HepG2 (cell line): ENCODE measurements around the gene ABHD17C. TPM values are rescaled to one million over a fixed set of nuclear protein-coding genes. Genes with fewer than 3 reads are reported as not detected.

ENCODE experiments used
- CHD4 ChIP-seq: fragments of 200-600 bp; sonication (generic); IDR thresholded peaks from 2 replicates; pipeline ENCODE4 v1.7.0; 2017; ENCODE audit warnings: mild to moderate bottlenecking, low read length, borderline replicate concordance
- CREM ChIP-seq, 2 experiments: sonication (generic) in 1 of 2; formaldehyde crosslinking in 1 of 2; IDR thresholded peaks; 2 replicates each; pipeline versions ENCODE4 v1.4.0 to v1.6.1; 2016 to 2020; ENCODE audit warnings: antibody characterized with exemption in 1 of 2, mild to moderate bottlenecking in 1 of 2, missing genetic modification reagents in 1 of 2
- ELF3 ChIP-seq: IDR thresholded peaks from 2 replicates; pipeline ENCODE4 v1.6.1; 2016; ENCODE audit warnings: missing genetic modification reagents, missing compliant biosample characterization
- FOXP1 ChIP-seq, 2 experiments: fragments of 450-650 bp in 1 of 2; IDR thresholded peaks; 2 replicates each; pipeline ENCODE4 v1.6.1; 2017 to 2018; ENCODE audit warnings: antibody characterized with exemption in 1 of 2
- FOXP4 ChIP-seq: sonication (generic); formaldehyde crosslinking; IDR thresholded peaks from 2 replicates; pipeline ENCODE4 v1.4.0; 2020; ENCODE audit warnings: missing genetic modification reagents
- ISX ChIP-seq: sonication (generic); formaldehyde crosslinking; conservative IDR thresholded peaks from 2 replicates; pipeline ENCODE4 v1.5.0; 2020; ENCODE audit warnings: missing genetic modification reagents
- NR2F2 ChIP-seq: IDR thresholded peaks from 2 replicates; pipeline ENCODE4 v1.6.1; 2012; ENCODE audit warnings: low read depth, inconsistent platforms, borderline replicate concordance
- PPARG ChIP-seq: conservative IDR thresholded peaks from 2 replicates; pipeline ENCODE4 v1.6.1; 2016; ENCODE audit warnings: missing biosample characterization, missing genetic modification reagents
- SATB2 ChIP-seq: sonication (generic); formaldehyde crosslinking; IDR thresholded peaks from 2 replicates; pipeline ENCODE4 v1.5.0; 2020; ENCODE audit warnings: missing genetic modification reagents
- WIZ ChIP-seq: sonication (generic); formaldehyde crosslinking; IDR thresholded peaks from 2 replicates; pipeline ENCODE4 v1.5.1; 2020; ENCODE audit warnings: mild to moderate bottlenecking, missing genetic modification reagents
- ZBTB26 ChIP-seq: IDR thresholded peaks from 2 replicates; pipeline ENCODE4 v1.6.1; 2016; ENCODE audit warnings: missing compliant biosample characterization, missing genetic modification reagents, borderline replicate concordance
- ZFP1 ChIP-seq: IDR thresholded peaks from 2 replicates; pipeline ENCODE4 v1.6.1; 2016
- polyA plus RNA-seq, 8 experiments: library from polyadenylated mRNA; depleted of rRNA in 3 of 8; stranded (reverse) in 7 of 8; unstranded in 1 of 8; fragments of >200 nt; fragmentation: Illumina TruSeq in 4 of 8; extraction: Trizol in 4 of 8; gene quantifications; 2 replicates each; pipeline versions ENCODE4 v1.2.1 to v1.2.3, GENCODE V29; 2011 to 2016; ENCODE audit warnings: low read depth in 4 of 8, missing spikeins in 1 of 8, mixed read lengths in 1 of 8; ENCODE audit not compliant: insufficient read depth in 1 of 8
- total RNA-seq, 5 experiments: library from RNA; depleted of rRNA; stranded (reverse); fragments of >200 nt; fragmentation: Illumina TruSeq; extraction: Trizol; gene quantifications; 2 replicates each; pipeline ENCODE4 v1.2.3, GENCODE V29; 2016; ENCODE audit warnings: low read depth in 1 of 5
- TF ChIP-seq, protein P1 (sequence below): sonication (generic); formaldehyde crosslinking; IDR thresholded peaks from 2 replicates; pipeline ENCODE4 v1.4.0; 2020; ENCODE audit warnings: low read depth, mild to moderate bottlenecking, missing genetic modification reagents
- TF ChIP-seq, protein P2 (sequence below): sonication (generic); formaldehyde crosslinking; IDR thresholded peaks from 2 replicates; pipeline ENCODE4 v1.9.0; 2021; ENCODE audit warnings: missing genetic modification reagents, mild to moderate bottlenecking, borderline replicate concordance
- TF ChIP-seq, protein P3 (sequence below): sonication (generic); formaldehyde crosslinking; IDR thresholded peaks from 2 replicates; pipeline ENCODE4 v1.8.1; 2023; ENCODE audit warnings: missing genetic modification reagents, mild to moderate bottlenecking, borderline replicate concordance
- TF ChIP-seq, protein P4 (sequence below): sonication (generic); formaldehyde crosslinking; IDR thresholded peaks from 2 replicates; pipeline ENCODE4 v1.5.0; 2020; ENCODE audit warnings: mild to moderate bottlenecking, low read depth, missing genetic modification reagents, borderline replicate concordance
- TF ChIP-seq, protein P5 (sequence below): IDR thresholded peaks from 2 replicates; pipeline ENCODE4 v1.6.1; 2016; ENCODE audit warnings: mild to moderate bottlenecking
- TF ChIP-seq, protein P6 (sequence below): sonication (generic); formaldehyde crosslinking; IDR thresholded peaks from 2 replicates; pipeline ENCODE4 v1.4.0; 2020; ENCODE audit warnings: missing genetic modification reagents

Gene ABHD17C
- total and polyA plus RNA-seq, 2 of the 13 experiments (the other 11 are each of a cell fraction or from before 2014, with no cell fraction given): 2.9 to 3.9 TPM

- peak; percentile 92 for TF ChIP-seq ZBTB26 (CRISPR knock-in tag)
- TF ChIP-seq ELF3 (CRISPR knock-in tag): peak; percentile 87
- TF ChIP-seq WIZ (CRISPR knock-in tag): peak; percentile 97
- no peak for TF ChIP-seq NR2F2
- TF ChIP-seq, protein P1, sequence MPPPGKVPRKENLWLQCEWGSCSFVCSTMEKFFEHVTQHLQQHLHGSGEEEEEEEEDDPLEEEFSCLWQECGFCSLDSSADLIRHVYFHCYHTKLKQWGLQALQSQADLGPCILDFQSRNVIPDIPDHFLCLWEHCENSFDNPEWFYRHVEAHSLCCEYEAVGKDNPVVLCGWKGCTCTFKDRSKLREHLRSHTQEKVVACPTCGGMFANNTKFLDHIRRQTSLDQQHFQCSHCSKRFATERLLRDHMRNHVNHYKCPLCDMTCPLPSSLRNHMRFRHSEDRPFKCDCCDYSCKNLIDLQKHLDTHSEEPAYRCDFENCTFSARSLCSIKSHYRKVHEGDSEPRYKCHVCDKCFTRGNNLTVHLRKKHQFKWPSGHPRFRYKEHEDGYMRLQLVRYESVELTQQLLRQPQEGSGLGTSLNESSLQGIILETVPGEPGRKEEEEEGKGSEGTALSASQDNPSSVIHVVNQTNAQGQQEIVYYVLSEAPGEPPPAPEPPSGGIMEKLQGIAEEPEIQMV (CRISPR knock-in tag): peak; percentile 80; the same call in 1 of the 2 replicates
- TF ChIP-seq CHD4: no peak
- TF ChIP-seq FOXP1 (IDR thresholded peaks at IDR 0.05): no peak
- no peak for TF ChIP-seq FOXP1 (CRISPR knock-in tag; IDR thresholded peaks at IDR 0.05)
- peak; percentile 83 for TF ChIP-seq PPARG
- TF ChIP-seq, protein P2, sequence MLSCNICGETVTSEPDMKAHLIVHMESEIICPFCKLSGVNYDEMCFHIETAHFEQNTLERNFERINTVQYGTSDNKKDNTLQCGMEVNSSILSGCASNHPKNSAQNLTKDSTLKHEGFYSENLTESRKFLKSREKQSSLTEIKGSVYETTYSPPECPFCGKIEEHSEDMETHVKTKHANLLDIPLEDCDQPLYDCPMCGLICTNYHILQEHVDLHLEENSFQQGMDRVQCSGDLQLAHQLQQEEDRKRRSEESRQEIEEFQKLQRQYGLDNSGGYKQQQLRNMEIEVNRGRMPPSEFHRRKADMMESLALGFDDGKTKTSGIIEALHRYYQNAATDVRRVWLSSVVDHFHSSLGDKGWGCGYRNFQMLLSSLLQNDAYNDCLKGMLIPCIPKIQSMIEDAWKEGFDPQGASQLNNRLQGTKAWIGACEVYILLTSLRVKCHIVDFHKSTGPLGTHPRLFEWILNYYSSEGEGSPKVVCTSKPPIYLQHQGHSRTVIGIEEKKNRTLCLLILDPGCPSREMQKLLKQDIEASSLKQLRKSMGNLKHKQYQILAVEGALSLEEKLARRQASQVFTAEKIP (CRISPR knock-in tag): no peak
- TF ChIP-seq CREM (IDR thresholded peaks at IDR 0.05): no peak
- no peak for TF ChIP-seq CREM (CRISPR knock-in tag; IDR thresholded peaks at IDR 0.05)
- TF ChIP-seq, protein P3, sequence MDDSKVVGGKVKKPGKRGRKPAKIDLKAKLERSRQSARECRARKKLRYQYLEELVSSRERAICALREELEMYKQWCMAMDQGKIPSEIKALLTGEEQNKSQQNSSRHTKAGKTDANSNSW: no peak
- peak; percentile 53 for TF ChIP-seq FOXP4 (CRISPR knock-in tag)
- TF ChIP-seq, protein P4, sequence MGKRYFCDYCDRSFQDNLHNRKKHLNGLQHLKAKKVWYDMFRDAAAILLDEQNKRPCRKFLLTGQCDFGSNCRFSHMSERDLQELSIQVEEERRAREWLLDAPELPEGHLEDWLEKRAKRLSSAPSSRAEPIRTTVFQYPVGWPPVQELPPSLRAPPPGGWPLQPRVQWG: no peak
- TF ChIP-seq, protein P5, sequence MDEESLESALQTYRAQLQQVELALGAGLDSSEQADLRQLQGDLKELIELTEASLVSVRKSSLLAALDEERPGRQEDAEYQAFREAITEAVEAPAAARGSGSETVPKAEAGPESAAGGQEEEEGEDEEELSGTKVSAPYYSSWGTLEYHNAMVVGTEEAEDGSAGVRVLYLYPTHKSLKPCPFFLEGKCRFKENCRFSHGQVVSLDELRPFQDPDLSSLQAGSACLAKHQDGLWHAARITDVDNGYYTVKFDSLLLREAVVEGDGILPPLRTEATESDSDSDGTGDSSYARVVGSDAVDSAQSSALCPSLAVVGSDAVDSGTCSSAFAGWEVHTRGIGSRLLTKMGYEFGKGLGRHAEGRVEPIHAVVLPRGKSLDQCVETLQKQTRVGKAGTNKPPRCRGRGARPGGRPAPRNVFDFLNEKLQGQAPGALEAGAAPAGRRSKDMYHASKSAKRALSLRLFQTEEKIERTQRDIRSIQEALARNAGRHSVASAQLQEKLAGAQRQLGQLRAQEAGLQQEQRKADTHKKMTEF (CRISPR knock-in tag): peak; percentile 82; the same call in 1 of the 2 replicates
- peak; percentile 98 for TF ChIP-seq SATB2 (CRISPR knock-in tag)
- TF ChIP-seq, protein P6, sequence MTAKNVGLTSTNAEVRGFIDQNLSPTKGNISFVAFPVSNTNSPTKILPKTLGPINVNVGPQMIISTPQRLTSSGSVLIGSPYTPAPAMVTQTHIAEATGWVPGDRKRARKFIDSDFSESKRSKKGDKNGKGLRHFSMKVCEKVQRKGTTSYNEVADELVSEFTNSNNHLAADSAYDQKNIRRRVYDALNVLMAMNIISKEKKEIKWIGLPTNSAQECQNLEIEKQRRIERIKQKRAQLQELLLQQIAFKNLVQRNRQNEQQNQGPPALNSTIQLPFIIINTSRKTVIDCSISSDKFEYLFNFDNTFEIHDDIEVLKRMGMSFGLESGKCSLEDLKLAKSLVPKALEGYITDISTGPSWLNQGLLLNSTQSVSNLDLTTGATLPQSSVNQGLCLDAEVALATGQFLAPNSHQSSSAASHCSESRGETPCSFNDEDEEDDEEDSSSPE: peak; percentile 52; the same call in 1 of the 2 replicates
- peak; percentile 91 for TF ChIP-seq ISX (CRISPR knock-in tag)
- TF ChIP-seq ZFP1 (CRISPR knock-in tag): no peak
Observed at GRCh38 chr15:80780416-80781221, 85.5 kb downstream of the ABHD17C start (continued).
